ENCODE results near the gene SMIM32. TPM values are rescaled to one million over a fixed set of nuclear protein-coding genes. Genes with fewer than 3 reads are reported as not detected.

Gene SMIM32
- 1 to 10 TPM in 2 of 8 experiments, under 1 TPM in 5, not detected in 1; 0.45 to 1.4 (median 0.78) TPM for total RNA-seq

DNA sequence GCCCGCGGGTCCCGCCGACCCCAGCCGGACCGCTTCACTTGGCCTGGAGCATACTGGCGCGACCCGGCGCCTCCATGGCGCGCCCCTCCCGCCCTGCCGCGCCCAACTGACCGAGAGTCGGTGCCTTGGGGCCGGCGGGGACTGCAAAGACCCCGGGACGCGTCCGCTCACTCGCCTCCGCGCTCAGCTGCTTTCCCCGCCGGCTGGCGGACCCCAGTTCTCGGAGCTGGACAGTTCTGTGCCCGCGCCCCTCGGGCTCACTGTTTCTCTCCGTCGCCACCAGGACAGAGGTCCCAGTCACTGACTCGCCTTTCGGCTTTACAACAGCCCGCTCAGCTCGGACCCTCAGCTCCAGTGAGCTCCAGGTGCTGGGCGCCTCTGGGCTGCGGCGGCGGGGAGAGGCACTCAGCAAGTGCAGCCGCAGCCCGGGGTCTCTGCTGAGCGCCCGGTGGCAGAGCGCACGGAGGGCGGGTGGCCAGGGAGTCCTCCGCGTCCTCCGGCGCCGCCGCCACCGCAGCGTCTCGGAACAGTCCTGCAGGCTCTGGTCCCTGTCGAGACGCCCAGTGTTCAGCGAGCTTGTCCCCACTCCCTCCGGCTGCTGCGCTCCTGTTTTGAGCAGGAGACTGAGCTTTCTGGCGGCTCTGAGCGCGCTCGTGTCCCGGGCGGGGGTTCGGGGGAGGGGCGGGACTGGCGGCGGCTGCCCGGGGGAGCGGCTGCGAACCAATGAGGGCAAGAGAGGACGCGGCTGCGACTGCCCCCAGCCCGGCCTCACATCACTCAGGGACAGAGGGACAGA is at the start of gene SMIM32:
Gene SMIM32, minus strand, starts transcription at position 637 of the 796 bp plus-strand sequence. CDS start 638 bp downstream, outside the sequence.
- peak within 1 kb of the TSS; percentile 31 to 67 (median 48) for H3K4me3 ChIP-seq
- in situ Hi-C loops (cut with MboI; ENCODE audit: low pct_unique_long_range_greater_than_20kb in 2 of 9, low sequenced_read_pairs in 9 of 9, unreplicated experiment in 9 of 9): no loop called here
- no peak within 1 kb of the TSS for H3K27ac ChIP-seq
- peaks cover 0 to 11% of the 10 kb centered on the region in 2 donors for H3K4me1 ChIP-seq (replicated peaks in 1 of 2)
- ATAC-seq (replicated peaks in 6 of 8): peak; percentile 19 to 84 (median 77)
- 0 to 3% (median 0%) methylated on average over 2 to 7 of the region's 81 CpGs; no CpG with 5 or more reads in 7 of the 10 experiments for WGBS, 10 experiments

DNA sequence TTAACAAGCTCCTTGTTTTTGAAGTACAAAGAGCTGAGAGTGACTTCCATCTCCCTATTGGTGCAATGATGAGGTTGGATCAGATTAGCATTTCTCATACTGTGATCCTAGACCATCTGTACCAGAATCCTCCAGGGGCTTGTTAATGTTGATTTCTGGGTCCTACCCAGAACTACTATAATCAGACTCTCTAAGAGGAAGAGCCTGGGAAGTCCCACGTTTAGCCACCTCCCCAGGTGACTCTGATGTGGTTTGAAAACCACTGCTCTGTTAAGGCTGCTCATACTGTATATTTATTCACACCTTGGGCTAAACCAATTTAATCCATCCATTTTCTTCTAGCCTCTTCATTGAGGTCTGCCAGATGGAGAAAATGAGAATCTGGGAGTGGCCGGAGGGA is 49.6 kb upstream of the SMIM32 start:
- 55 to 93% (median 70%) methylated on average over 1 to 2 of the region's 2 CpGs; no CpG with 5 or more reads in 2 of the 10 experiments for WGBS, 10 experiments

GRCh38 chr5:136242136-136242535 is 49.2 kb upstream of the SMIM32 start:
- ATAC-seq (replicated peaks in 6 of 8): no peak
- Histone ChIP-seq H3K27ac (no peak overlapping the region), H3K4me3 (no peak overlapping the region), H3K4me1 (replicated peaks in 1 of 2) (no peaks in the 10 kb centered on the region)
- in situ Hi-C loops (cut with MboI; ENCODE audit: low pct_unique_long_range_greater_than_20kb in 2 of 9, low sequenced_read_pairs in 9 of 9, unreplicated experiment in 9 of 9): loop anchor here in 7 of 9 experiments (10.0 to 25.0 kb wide), 4 partner anchors 170 to 533 kb away; no protein-coding TSS in a partner anchor
- 0 to 71% (median 39%) methylated on average over 1 of the region's 1 CpG; no CpG with 5 or more reads in 2 of the 10 experiments for WGBS, 10 experiments

More for the DNA sequence above, 49.6 kb upstream of the SMIM32 start:
- Histone ChIP-seq H3K4me1 (replicated peaks in 1 of 2) (no peaks in the 10 kb centered on the region), H3K4me3 (no peak overlapping the region), H3K27ac (no peak overlapping the region)
- in situ Hi-C loops (cut with MboI; ENCODE audit: low pct_unique_long_range_greater_than_20kb in 2 of 9, low sequenced_read_pairs in 9 of 9, unreplicated experiment in 9 of 9): loop anchor here in 7 of 9 experiments (10.0 to 25.0 kb wide), 4 partner anchors 170 to 532 kb away; no protein-coding TSS in a partner anchor
- no peak for ATAC-seq (replicated peaks in 6 of 8)

GRCh38 chr5:136240894-136241293 is 47.9 kb upstream of the SMIM32 start:
- in situ Hi-C loops (cut with MboI; ENCODE audit: low pct_unique_long_range_greater_than_20kb in 2 of 9, low sequenced_read_pairs in 9 of 9, unreplicated experiment in 9 of 9): loop anchor here in 7 of 9 experiments (10.0 to 25.0 kb wide), 4 partner anchors 171 to 534 kb away; no protein-coding TSS in a partner anchor
- Histone ChIP-seq H3K4me1 (replicated peaks in 1 of 2) (peaks cover 0 to 8% of the 10 kb centered on the region in 2 donors), H3K4me3 (no peak overlapping the region), H3K27ac (no peak overlapping the region)
- 20 to 95% (median 70%) methylated on average over 1 to 4 of the region's 4 CpGs; no CpG with 5 or more reads in 2 of the 10 experiments for WGBS, 10 experiments
- ATAC-seq (replicated peaks in 6 of 8): peak in 3 of 8 experiments; percentile 52 to 68 (median 65)

DNA sequence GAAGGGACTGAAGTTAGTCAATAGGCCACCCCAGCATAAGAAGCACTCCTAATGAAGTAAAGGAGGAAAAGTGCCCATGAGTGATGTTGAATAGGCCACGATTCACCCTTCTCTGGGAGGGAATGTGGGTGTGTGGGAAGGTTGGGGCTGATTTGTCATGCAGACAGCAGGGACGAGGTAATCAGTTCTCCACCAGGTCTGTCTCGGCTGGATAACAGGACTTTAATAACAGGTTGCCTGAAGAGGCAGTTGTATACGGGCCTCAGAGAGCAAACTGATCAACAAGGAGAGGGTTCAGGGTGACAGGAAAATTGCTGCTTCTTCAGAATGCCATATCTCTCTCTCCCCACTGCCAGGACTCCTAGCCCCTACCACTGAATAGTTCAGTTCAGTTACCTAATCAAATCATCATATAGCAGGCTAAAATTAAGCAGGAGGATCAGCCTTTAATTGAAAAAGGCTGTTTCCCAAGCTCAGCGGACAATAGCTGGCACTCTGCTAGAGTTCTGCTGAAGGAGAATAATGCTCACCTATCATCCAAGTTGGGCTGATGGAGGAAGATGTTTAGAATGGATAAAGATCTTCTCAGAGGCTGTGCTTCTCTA is 43.6 kb upstream of the SMIM32 start:
- in situ Hi-C loops (cut with MboI; ENCODE audit: low pct_unique_long_range_greater_than_20kb in 2 of 9, low sequenced_read_pairs in 9 of 9, unreplicated experiment in 9 of 9): loop anchor here in 3 of 9 experiments (25.0 kb wide), 2 partner anchors 176 to 526 kb away; no protein-coding TSS in a partner anchor
- no peak overlapping the region for H3K27ac ChIP-seq
- H3K4me1 ChIP-seq (replicated peaks in 1 of 2): peaks cover 0 to 8% of the 10 kb centered on the region in 2 donors
- WGBS, 10 experiments: 0 to 62% (median 24%) methylated on average over 1 to 4 of the region's 5 CpGs; no CpG with 5 or more reads in 1 of the 10 experiments
- no peak overlapping the region for H3K4me3 ChIP-seq
- peak in 3 of 8 experiments; percentile 21 to 58 (median 39) for ATAC-seq (replicated peaks in 6 of 8)

DNA sequence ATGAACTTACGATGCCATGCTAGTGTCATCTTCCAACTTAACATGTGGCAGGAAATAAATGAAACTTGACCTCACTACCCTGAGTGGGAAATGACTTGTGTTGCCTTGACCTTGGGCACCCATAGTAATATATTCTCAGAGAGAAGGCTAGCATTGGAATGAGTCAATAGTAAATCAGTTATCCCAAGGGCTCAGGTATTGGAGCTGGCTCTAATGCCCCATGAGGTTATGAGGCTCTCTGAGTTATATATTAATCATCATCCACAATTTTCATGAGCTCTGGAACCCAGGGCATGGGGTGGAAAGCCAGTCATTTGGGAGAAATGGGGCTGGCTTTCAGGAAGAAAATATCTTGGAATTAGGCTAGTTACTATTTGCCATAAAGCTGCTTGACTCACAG is 42.4 kb upstream of the SMIM32 start:
- no peak overlapping the region for H3K27ac ChIP-seq
- peak in 2 of 8 experiments; percentile 36 to 39 for ATAC-seq (replicated peaks in 6 of 8)
- H3K4me1 ChIP-seq (replicated peaks in 1 of 2): peaks cover 4 to 8% of the 10 kb centered on the region in 2 donors
- H3K4me3 ChIP-seq: no peak overlapping the region
- in situ Hi-C loops (cut with MboI; ENCODE audit: low pct_unique_long_range_greater_than_20kb in 2 of 9, low sequenced_read_pairs in 9 of 9, unreplicated experiment in 9 of 9): loop anchor here in 3 of 9 experiments (25.0 kb wide), 2 partner anchors 177 to 527 kb away; no protein-coding TSS in a partner anchor
- WGBS, 10 experiments: 29 to 83% (median 60%) methylated on average over 1 of the region's 1 CpG; no CpG with 5 or more reads in 6 of the 10 experiments

- no peak for ATAC-seq (replicated peaks in 6 of 8)
- H3K27ac ChIP-seq: no peak overlapping the region
- H3K4me3 ChIP-seq: no peak overlapping the region
- in situ Hi-C loops (cut with MboI; ENCODE audit: low pct_unique_long_range_greater_than_20kb in 2 of 9, low sequenced_read_pairs in 9 of 9, unreplicated experiment in 9 of 9): loop anchor here in 3 of 9 experiments (25.0 kb wide), 2 partner anchors 180 to 530 kb away; no protein-coding TSS in a partner anchor
- 52 to 95% (median 79%) methylated on average over 1 to 6 of the region's 6 CpGs; no CpG with 5 or more reads in 2 of the 10 experiments for WGBS, 10 experiments
- peaks cover 4 to 8% of the 10 kb centered on the region in 2 donors for H3K4me1 ChIP-seq (replicated peaks in 1 of 2)
Observed at GRCh38 chr5:136232316-136232715, 39.4 kb upstream of the SMIM32 start.

DNA sequence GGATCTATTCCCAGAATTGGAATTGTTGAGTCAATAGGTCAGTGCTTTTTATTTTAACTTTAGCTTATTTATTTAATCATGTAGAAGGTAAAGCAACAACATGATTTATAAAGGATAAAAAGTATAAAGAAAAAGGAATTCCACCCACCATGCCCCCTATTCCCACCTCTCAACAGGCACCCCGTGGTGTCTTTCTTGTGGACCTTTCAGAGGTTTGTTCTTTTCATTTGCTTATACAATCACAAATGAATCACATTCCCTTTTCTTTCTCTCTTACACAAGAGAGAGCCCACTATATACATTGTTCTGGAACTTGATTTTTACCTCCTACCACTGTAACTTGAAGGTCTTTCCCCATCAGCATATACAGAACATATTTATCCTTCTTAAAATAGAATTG is 37.2 kb upstream of the SMIM32 start:
- WGBS, 10 experiments: 0 to 43% (median 0%) methylated on average over 1 of the region's 1 CpG; no CpG with 5 or more reads in 4 of the 10 experiments
- H3K4me3 ChIP-seq: no peak overlapping the region
- no peak for ATAC-seq (replicated peaks in 6 of 8)
- H3K4me1 ChIP-seq (replicated peaks in 1 of 2): peaks cover 0 to 4% of the 10 kb centered on the region in 2 donors
- no peak overlapping the region for H3K27ac ChIP-seq
- in situ Hi-C loops (cut with MboI; ENCODE audit: low pct_unique_long_range_greater_than_20kb in 2 of 9, low sequenced_read_pairs in 9 of 9, unreplicated experiment in 9 of 9): loop anchor here in 3 of 9 experiments (25.0 kb wide), 2 partner anchors 182 to 532 kb away; no protein-coding TSS in a partner anchor

GRCh38 chr5:136228136-136228757 is 35.3 kb upstream of the SMIM32 start:
- peak in 1 of 8 experiments; percentile 32 for ATAC-seq (replicated peaks in 6 of 8)
- in situ Hi-C loops (cut with MboI; ENCODE audit: low pct_unique_long_range_greater_than_20kb in 2 of 9, low sequenced_read_pairs in 9 of 9, unreplicated experiment in 9 of 9): loop anchor here in 3 of 9 experiments (25.0 kb wide), 2 partner anchors 184 to 534 kb away; no protein-coding TSS in a partner anchor

DNA sequence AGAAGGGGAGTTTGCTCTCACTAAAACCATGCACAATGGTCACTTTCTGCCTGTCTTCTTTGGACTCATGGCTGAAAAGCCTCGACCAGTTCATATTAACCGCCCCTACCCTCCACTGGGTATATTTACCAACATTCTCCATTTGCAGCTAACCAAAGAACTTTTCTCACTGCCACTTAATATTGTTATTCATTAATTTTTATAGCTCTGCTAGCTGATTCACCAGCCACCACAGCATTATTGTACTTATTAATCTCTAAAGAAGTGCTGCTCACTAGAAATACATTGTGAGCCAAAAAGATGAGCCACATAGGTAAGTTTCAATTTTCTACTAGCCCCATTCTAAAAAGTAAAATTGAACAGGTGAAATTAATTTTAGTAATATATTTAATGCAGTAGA is 33.4 kb upstream of the SMIM32 start:
- 0 to 94% (median 87%) methylated on average over 1 to 2 of the region's 2 CpGs; no CpG with 5 or more reads in 4 of the 10 experiments for WGBS, 10 experiments
- no peak overlapping the region for H3K27ac ChIP-seq
- in situ Hi-C loops (cut with MboI; ENCODE audit: low pct_unique_long_range_greater_than_20kb in 2 of 9, low sequenced_read_pairs in 9 of 9, unreplicated experiment in 9 of 9): loop anchor here in 3 of 9 experiments (25.0 kb wide), 2 partner anchors 186 to 536 kb away; no protein-coding TSS in a partner anchor
- no peak overlapping the region for H3K4me3 ChIP-seq
- H3K4me1 ChIP-seq (replicated peaks in 1 of 2): peaks cover 0 to 4% of the 10 kb centered on the region in 2 donors
- ATAC-seq (replicated peaks in 6 of 8): no peak

More at GRCh38 chr5:136228136-136228757, 35.3 kb upstream of the SMIM32 start:
- Histone ChIP-seq H3K4me1 (replicated peaks in 1 of 2) (peaks cover 0 to 4% of the 10 kb centered on the region in 2 donors), H3K27ac (no peak overlapping the region), H3K4me3 (no peak overlapping the region)
- 47 to 100% (median 65%) methylated on average over 1 to 3 of the region's 7 CpGs; no CpG with 5 or more reads in 4 of the 10 experiments for WGBS, 10 experiments

DNA sequence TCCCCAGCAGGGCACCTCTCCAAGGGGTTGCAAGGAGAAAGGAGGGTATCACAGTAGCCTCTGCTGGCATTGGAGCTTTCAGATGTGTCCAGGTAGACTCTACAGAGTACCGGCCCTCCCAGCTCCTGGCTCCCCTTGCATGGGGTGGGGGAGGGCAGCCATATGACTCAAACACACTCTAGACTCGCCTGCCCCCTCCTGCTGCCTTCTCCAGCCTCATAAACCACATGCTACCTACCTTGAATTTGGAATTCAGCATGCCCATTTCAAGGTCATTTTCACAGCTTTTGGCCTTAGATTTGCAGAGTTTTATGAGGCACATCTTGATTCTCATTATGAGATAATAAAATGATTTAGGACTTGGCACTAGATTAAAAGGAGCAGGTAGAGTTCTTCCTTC is 32.8 kb upstream of the SMIM32 start:
- in situ Hi-C loops (cut with MboI; ENCODE audit: low pct_unique_long_range_greater_than_20kb in 2 of 9, low sequenced_read_pairs in 9 of 9, unreplicated experiment in 9 of 9): loop anchor here in 3 of 9 experiments (25.0 kb wide), 2 partner anchors 187 to 537 kb away; no protein-coding TSS in a partner anchor
- H3K27ac ChIP-seq: no peak overlapping the region
- peaks cover 0 to 4% of the 10 kb centered on the region in 2 donors for H3K4me1 ChIP-seq (replicated peaks in 1 of 2)
- no peak for ATAC-seq (replicated peaks in 6 of 8)
- 60 to 67% methylated on average over 1 of the region's 2 CpGs; no CpG with 5 or more reads in 8 of the 10 experiments for WGBS, 10 experiments
- H3K4me3 ChIP-seq: no peak overlapping the region
